Measurements from ENCODE around the gene G3BP2. TPM values are rescaled to one million over a fixed set of nuclear protein-coding genes. Genes with fewer than 3 reads are reported as not detected.
"Not testable (repeated sequence)": the region's sequence is repeated elsewhere in the genome, so short reads cannot be mapped to it uniquely, and the experiment has no call there.

The G3BP2 gene
- total RNA-seq = 72.6 TPM
- long read RNA-seq, full-length matches to known transcripts = 39 of 57 reads
- long read RNA-seq, partial matches to known transcripts = 7 of 57 reads
- long read RNA-seq, other reads (novel, unspliced or antisense) = 11 of 57 reads

DNA sequence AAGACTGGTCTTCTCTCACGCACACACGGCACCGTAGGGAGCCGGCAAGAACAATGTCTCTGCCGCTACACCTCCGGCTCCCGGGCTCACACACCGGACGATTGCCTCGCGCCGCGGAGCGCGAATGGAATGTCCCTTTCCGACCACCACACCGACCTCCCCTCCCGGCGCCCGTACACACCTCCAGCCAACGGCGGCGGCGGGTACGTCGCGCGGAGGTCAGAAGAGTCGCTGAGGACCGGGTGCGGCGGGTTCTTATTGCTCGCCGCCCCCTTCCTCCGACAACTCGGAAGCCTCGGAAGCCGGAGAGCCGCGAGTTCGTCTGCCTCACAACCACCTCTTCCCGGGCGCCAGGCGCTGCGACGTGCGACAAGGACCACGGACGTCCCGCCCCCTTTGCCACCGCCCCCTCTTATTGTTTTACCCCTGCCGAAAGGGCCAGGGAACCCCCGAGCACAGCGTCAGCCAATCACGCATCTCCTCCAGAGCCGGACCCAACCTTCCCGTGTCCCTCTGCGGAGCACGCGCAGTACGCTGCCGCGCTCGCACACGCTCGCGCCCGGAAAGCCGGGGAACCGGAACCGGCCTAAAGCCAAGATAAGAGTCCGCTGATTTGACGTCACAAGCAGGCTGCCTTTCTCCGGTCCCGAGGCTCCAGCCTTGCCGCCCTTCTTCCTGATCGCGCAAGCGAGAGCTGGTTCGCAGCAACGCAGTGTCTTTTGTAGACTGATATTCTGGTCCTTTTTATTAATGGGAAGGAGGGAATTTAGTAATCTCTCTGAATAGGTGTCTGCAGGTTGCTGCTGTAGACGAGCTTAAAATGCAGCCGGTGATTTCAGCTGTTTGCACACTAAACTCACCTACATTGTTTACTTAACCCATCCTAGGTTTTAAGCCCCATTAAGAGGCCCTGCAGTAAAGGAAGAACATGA, at the start of gene G3BP2:
TSS of gene G3BP2 (minus strand) at position 385 of the 932 bp plus-strand sequence. CDS start 11,386 bp downstream, outside the sequence.
- DNase-seq (ENCODE audit: low spot score) = peak; percentile 100

DNA sequence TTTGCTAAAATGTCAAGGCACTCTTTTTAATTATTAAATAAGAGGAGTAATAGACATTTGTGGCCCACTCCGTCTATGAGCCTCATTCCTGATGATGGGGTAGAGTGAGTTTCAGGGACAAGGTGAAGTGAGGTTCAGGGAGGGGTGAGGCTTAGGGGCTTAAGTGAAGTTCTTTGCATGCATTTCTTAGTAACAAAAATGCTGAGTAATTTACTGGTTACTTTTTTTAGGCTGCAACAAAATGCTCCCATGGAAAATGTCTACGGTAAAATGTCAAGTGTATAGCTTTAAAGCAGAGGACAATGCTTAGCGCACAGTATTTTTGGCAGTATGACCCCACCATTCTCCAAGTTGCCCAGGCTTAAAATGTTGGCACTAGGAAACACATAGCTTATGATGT, 49.2 kb upstream of the G3BP2 start:
- DNase-seq (ENCODE audit: low spot score) = no peak

DNA sequence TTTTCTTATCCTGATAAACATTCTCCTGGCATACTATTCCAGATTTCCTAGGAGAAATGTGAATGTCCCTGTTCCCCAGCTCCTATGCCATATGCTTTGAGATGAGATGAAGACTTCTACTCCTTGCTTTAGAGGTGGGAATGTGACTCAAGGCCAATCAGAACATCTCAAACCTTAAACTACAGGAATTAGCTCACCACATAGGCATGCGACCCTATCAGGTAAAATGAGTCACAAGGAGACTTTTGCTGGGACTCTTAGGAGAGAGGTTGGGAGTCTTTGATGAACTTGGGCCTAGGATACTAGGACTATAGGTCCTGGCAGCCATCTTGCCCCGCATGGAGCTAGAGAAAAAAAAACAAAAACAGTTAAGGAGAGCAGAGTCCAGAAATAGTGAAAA, 45.3 kb upstream of the G3BP2 start:
- no peak for DNase-seq (ENCODE audit: low spot score)

DNA sequence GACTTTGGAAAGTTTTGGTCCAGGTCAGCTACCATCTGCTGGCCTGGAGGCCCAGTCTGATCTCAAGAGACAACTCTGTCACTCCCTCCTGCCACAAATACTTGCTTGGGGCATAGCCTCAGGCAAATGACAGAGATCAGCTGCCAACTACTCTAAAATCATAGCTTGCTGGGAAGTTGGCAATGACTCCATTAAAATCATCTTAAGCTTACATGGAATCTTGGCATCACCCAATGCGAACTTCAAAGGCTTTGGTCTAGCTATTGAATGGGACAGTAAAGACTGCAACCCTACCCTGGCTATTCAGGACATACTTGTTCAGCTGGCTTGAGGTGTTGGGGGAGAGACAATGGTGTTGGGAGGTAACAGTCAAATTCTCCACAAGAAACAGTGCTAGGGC, 44.2 kb upstream of the G3BP2 start:
- no peak for DNase-seq (ENCODE audit: low spot score)

DNA sequence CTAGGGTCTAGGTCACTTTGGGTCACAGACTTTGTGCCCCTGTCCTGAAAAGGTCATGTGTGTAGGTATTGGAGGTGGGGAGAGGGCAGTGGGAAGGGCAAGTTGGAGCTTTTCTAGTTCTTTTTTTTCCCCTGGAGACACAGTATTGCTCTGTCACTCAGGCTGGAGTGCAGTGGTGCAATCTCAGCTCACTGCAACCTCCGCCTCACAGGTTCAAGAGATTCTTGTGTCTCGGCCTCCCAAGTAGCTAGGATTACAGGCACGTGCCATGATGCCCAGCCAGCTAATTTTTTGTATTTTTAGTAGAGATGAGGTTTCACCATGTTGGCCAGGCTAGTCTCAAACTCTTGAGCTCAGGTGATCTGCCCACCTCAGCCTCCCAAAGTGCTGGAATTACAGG, 42.8 kb upstream of the G3BP2 start:
- not testable (repeated sequence) for DNase-seq (ENCODE audit: low spot score)

DNA sequence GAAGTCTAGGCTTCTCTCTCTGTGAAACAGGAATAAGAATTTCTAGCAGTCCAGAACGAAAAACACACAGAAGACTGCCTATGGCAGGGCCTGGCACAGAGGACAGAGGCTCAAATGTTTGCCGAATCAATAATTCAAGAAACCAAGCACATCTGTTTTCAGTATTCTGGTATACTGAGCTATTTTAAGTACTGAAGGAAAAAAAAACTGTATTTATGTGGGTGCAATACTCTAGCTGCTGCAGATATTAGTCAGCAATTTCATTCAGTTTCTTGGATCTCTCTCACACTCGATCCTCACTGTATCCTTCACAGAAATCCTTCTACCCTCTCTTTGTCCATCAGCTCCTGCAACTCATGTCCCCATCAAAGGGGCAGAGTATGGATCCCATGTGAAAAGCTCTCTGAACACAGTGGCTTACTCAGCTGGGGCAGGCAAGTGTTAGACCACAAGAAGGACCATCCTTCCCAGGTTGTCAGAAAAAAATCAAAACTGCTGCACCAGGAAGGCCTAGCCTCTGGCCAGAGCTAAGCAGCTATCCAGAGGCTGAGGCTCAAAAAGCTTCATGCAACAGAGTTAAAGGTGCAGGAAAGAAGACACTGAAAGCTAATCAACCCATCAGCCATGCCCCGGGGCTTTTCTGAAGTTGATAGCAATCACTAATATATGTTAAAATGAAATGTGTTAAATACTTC, 42.0 kb upstream of the G3BP2 start:
- DNase-seq (ENCODE audit: low spot score) = no peak

DNA sequence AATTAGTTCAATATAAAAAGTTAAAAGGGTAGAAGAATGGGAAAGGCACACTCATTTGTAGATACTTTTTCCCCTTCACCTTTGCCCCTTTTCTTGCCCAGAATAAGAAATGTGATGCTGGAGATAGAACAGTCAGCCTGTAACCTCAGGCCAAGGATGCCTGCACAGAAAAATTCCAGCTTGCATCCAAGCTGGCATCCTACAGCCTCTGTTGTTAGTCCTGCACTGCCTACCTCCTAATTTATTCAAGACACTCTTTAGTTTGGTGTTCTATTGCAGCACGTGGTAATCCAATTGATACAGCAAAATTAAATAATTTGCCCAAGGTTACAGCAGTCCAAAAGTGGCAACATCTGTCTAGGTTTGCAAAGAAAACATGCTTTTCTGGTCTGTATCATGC, 41.5 kb upstream of the G3BP2 start:
- DNase-seq (ENCODE audit: low spot score) = no peak

DNA sequence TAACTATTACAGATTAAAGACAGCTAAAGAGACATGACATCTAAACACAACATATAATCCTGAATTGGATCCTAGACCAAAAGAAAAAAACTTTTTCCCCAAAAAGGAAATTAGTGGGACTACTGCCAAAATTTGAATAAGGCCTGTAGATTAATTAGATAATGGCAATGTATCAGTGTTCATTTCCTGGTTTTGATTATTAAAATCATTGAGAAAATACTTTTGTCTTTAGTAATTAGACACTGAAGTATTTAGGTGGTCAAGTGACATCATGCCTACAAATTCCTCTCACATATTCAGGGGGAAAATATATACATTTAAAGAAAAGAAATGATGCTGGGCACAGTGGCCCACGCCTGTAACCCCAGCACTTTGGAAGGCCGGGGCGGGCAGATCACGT, 40.8 kb upstream of the G3BP2 start:
- no peak for DNase-seq (ENCODE audit: low spot score)

DNA sequence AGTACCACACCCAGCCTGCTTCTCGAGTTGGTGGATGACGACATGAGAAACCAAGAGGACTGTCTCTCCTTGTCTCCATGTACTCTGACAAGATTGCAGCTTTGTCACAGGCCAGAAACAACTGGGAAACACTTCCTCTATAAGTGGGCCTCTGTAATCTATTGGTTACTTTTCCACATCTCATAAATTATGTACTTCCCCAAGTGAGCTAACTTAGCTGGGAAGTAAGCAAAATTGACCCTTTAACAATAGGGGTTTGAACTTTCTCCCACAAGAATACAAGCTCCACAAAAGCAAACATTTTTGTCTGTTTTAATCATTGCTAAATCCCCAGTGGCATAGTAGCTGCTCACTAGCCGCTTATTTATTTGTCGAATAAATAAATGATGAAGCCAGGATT, 37.0 kb upstream of the G3BP2 start:
- DNase-seq (ENCODE audit: low spot score) = no peak

DNA sequence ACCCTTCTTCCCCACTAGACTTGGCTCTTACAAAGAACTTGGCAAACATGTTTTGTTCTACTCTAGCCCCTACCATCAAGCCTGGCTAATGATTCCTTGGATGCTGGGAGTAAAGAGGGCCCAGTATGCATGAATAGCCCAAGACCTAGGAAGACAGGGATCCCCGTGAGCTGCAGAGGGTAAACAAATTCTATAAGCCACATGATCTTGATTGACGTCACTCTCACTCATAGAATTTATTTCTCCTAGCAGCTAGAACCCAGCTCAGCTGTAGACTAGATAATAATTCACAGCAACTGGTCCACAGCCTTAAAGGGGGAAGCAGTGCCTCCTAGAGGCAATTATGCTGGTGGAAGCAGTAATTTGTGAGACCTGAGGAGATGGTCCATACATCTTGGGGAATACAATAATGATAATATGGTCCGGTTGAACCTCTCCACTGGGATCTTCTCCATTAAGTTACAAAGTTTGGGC, 35.0 kb upstream of the G3BP2 start:
- no peak for DNase-seq (ENCODE audit: low spot score)

DNA sequence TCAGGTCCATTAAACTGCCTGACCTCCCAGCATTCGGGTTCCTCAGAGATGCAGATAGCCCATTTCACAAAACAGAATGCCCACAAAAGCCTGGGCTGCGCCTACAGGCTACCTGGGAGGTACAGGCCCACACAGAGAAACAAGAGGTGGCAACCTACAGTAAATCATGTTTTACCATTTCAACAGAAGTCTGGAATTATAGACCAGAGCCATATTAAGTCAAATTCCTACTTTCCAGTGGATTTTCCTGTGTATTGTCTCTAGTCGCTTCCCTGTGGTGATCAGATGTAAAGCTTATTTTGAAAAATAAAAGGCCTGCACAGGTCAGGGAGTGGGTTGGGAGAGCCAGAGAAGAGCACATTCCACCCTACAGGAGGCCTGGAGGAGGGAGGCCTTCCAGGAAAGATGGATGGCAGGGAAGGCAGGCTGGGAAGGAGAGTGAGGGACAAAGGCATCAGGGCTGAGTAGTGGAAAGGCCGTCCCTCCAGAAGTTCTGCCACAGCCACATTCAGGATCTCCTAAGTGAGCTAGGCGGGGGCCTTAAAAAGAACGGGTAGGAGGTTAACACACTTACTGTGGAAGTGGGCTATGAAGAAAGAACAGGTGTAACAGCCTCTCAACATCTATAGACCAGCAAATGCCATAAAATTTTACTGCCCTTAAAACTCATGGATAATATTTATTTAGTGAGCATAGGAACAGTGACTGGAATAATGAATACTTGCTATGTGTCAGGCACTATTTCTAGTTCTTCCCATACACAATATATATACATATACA, 32.2 kb upstream of the G3BP2 start:
- DNase-seq (ENCODE audit: low spot score) = no peak

DNA sequence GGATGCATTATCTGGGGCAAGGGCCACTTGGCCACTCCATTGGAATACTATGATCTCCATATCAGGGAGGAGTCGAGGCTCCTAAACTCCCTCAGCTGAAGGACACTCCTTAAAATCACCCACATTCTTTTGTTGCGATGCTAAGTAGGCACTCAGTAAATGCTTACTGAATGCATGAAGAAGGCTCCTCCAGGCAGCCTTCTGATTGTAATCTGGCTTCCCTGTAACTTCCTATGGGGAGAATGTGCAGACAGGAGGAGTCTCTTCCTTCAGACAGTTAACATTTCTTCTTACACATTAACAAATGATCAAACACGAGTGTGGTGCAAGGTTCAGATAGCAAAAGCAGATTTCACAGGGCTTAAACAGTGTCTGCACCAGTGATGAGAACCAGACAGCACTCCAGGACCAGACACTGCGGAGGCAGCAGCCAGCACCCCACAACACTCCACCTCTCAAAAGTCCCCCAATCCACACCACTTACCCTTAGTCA, 29.8 kb upstream of the G3BP2 start:
- DNase-seq (ENCODE audit: low spot score) = no peak

DNA sequence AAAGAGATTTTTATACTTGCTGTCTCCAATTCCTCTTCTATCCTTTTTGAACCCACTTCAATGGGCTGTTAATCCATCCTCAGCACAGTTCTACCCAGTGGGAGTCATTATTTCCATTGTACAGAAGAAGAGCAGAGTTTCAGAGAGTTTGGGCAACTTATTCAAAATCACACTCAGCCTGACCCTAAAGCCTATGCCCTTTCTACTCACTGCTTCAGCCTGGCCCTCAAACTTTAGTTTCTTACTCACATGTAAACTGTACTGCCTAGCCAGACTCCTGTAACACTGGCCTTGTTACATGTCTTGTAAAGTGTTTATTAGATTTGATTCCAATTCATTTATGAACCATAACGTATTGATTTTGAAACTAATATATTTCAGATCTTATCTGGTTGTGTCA, 26.1 kb upstream of the G3BP2 start:
- no peak for DNase-seq (ENCODE audit: low spot score)

DNA sequence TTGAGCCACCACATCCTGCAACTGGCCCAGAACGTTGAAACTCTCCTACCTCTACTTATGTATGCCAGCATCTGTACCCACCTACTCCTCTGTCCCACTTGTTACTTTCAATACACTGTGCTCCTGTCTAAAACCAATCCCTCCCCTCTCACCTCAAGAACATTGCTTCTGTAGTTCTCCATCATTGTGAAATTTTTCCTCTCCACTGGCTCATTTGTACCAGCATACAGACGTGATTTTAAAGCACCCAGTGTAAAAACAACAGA, 25.7 kb upstream of the G3BP2 start:
- DNase-seq (ENCODE audit: low spot score) = no peak

DNA sequence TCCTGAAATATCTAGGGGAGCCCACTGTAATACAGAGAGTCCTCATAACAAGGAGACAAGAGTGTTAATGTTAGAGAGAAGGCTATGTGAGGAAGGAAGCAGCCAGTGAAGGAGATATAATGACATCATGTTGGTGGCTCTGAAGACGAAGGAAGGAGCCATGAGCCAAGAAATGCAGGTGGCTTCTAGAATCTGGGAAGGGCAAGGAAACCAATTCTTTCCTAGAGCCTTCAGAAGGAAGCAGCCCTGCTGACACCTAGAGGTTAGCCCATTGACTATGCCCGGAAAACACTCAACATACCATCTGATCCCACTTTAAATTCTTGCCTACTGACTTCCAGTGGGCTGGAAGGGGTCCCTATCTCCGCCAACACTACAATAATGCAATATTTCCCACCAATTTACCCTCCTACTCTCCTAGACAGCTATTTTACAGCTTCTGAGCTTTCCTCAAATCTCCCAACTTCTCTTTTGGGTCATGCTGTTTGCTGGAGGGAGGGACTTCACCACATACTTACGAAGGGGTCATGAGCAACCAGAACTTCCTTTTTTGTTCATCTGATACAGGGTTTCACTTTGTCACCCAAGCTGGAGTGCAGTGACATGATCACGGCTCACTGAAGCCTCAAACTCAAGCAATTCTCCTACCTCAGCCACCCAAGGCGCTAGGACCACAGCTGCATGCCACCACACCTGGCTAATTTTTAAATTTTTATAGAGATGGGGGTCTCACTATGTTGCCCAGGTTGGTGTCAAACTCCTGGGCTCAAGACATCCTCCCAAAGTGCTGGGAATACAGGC, 25.2 kb upstream of the G3BP2 start:
- DNase-seq (ENCODE audit: low spot score) = no peak

DNA sequence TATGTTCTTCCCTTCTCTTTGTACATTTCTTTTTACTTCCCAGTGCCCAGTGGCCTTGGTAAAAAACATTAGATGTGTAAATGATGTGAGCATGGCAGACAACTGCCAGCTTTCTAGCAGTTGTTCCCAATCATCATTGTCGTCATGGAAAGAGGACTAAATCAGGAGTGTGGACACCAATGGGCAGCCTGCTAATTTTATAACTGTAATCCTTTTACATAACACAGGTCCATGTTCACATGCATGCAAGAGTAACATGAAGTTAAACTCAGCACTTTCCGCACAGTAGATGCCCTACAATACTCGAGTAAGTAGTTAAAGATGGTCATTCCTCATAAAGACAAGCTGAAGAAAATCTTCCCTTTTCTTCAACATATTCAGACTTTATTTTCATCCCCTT, 23.4 kb upstream of the G3BP2 start:
- DNase-seq (ENCODE audit: low spot score) = no peak

DNA sequence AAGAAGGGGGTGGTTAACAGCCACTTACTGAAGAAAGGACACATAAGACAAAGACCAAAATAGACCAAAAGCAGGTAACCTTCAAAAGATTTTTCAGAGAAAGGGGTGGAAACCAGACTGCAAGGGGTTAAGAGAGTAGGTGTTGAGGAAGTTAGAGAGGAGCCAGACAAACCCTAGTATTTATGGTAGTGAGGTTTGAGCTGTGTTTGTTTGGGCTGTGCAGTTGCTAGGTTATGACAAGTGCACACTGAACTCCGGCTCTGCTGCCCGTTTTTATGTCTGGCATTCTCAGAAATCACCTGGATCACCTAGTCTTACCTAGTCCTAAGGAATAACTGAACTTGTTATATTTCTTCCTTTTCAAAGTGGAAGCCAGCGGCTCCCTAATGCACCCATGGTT, 22.9 kb upstream of the G3BP2 start:
- DNase-seq (ENCODE audit: low spot score) = no peak

DNA sequence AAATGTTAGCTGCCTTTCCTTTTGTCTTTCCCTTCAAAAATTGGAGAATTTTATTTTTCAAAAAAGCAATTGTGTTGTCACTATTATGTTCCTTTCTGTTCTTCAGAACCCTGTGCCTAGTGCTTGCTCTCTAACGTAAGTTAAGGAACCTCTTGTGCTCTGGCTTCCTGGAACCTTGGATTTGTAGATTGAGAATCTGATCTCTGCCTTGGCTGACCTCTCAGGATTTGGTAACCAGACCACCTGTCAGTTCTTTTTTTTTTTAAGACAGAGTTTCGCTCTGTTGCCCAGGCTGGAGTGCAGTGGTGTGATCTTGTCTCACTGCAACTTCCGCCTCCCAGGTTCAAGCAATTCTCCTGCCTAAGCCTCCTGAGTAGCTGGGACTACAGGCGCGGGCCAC, 18.9 kb upstream of the G3BP2 start:
- not testable (repeated sequence) for DNase-seq (ENCODE audit: low spot score)

DNA sequence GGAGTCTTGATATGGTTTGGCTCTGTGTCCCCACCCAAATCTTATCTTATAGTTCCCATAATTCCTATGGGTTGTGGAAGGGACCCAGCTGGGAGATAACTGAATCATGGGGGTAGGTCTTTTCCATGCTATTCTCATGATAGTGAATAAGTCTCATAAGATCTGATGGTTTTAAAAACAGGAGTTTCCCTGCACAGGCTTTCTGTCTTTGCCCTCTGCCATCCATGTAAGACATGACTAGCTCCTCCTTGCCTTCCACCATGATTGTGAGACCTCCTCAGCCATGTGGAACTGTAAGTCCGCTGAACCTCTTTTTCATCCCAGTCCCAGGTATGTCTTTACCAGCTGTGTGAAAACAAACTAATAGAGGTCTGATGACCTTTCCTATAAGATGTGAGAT, 13.9 kb upstream of the G3BP2 start:
- DNase-seq (ENCODE audit: low spot score) = not testable (repeated sequence)

DNA sequence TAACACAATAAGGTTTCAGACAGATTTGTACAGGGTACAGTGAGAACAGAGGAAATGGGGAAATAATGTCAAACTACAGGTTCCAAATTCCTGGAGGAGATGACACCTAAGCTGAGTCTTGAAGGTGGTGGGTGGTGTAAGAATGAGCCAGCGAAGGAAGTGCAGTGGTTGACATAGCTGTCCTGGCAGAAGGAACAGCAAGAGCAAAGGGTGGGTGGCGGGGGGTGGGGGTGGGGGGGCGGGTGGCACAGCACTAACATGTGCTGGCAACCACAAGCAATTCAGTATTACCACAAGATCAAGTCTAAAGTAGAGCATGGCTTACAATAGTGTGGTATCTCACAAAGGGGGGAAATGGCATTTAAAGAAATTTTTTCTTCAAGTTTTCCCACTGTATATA, 13.1 kb upstream of the G3BP2 start:
- no peak for DNase-seq (ENCODE audit: low spot score)
